B cell (primary cell): ENCODE results near the gene PACRG.

Experiments used
- EZH2 ChIP-seq: IDR thresholded peaks from 2 replicates; pipeline ENCODE4 v1.6.1; 2012; ENCODE audit warnings: borderline replicate concordance, low read depth, mild to moderate bottlenecking, moderate library complexity, low read length; ENCODE audit not compliant: insufficient read depth, poor library complexity, severe bottlenecking
- TF ChIP-seq, protein P1 (sequence below): fragments of 200-600 bp; IDR thresholded peaks from one replicate; pipeline ENCODE4 v1.8.0; 2022; ENCODE audit warnings: antibody characterized with exemption, mild to moderate bottlenecking

DNA sequence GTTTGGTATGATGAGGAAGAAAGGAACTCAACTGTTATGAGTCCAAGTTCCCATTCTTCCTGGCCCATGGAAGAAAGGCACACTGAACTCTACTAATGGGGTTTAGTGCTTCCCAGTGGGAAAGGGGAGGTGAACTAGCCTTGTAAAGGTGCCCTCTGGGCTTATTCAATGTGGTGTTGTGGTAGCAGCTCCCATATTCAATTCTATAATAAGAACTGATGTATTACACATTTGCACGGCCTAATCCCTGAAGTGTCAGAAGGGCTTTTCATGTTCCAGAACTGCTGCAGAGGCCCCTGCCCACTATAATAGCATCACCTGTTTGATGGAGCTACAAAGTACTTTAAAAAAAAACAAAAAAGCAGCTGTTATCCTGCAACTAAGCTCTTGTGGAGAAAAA is 17.4 kb upstream of the PACRG start:
- TF ChIP-seq, protein P1, sequence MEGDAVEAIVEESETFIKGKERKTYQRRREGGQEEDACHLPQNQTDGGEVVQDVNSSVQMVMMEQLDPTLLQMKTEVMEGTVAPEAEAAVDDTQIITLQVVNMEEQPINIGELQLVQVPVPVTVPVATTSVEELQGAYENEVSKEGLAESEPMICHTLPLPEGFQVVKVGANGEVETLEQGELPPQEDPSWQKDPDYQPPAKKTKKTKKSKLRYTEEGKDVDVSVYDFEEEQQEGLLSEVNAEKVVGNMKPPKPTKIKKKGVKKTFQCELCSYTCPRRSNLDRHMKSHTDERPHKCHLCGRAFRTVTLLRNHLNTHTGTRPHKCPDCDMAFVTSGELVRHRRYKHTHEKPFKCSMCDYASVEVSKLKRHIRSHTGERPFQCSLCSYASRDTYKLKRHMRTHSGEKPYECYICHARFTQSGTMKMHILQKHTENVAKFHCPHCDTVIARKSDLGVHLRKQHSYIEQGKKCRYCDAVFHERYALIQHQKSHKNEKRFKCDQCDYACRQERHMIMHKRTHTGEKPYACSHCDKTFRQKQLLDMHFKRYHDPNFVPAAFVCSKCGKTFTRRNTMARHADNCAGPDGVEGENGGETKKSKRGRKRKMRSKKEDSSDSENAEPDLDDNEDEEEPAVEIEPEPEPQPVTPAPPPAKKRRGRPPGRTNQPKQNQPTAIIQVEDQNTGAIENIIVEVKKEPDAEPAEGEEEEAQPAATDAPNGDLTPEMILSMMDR: no peak
- TF ChIP-seq EZH2: no peak
